ENCODE measurements around the gene PRKCA.
"Not testable (repeated sequence)": the region's sequence is repeated elsewhere in the genome, so short reads cannot be mapped to it uniquely, and the experiment has no call there.

The PRKCA gene

DNA sequence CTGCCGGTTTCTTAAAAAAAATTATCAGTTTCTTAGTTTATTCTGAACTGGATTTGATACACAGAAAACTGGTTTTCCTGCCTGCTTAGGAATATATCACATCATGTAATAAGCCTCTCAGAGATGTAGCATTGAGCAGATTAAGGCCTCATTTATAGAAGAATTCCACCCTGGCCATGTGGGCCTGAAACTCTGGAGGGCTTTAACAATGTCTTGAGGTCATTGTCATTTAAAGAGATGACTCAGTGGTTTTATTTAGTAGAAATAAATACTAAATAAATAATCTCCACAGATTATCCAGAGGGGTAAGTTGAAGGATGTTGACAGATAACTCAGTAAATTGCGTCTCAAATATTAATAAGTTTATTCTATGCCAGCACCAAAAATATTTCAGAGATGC lies 56.9 kb downstream of the PRKCA start:
- TF ChIP-seq, protein P1, sequence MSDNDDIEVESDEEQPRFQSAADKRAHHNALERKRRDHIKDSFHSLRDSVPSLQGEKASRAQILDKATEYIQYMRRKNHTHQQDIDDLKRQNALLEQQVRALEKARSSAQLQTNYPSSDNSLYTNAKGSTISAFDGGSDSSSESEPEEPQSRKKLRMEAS (IDR thresholded peaks at IDR 0.05; ENCODE audit: low read depth, low read length) = no peak
- no peak for TF ChIP-seq POLR2A (IDR thresholded peaks at IDR 0.05; ENCODE audit: extremely low read depth, insufficient read length)
- no peak for DNase-seq (ENCODE audit: low read depth)
- H3K4me3 ChIP-seq (ENCODE audit: low read depth, low read length) = no peak overlapping the region

- not testable (repeated sequence) for DNase-seq (ENCODE audit: low read depth); H3K4me3 ChIP-seq (ENCODE audit: low read depth, low read length)
These were observed 58.6 kb downstream of the PRKCA start for GRCh38 chr17:66360961-66361565.

DNA sequence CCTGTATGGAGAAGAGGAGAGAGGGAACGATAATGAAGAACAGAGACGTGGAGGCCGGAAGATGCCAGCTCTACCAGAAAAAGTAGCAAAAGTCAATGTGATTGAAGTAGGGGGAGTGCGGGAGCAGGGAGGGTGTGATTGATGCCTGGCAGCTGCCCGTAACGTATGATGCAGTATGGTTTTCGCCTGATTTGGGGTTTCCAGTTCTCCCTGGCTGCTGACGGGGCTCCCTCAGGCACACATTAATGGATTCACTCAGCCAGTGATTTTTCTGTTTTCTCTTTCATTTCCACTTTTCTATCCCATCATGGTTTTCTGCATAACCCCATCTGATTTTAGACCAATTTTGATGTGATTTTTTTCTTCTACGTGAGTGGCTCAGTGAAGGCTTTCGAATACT lies 62.1 kb downstream of the PRKCA start:
- TF ChIP-seq, protein P2, sequence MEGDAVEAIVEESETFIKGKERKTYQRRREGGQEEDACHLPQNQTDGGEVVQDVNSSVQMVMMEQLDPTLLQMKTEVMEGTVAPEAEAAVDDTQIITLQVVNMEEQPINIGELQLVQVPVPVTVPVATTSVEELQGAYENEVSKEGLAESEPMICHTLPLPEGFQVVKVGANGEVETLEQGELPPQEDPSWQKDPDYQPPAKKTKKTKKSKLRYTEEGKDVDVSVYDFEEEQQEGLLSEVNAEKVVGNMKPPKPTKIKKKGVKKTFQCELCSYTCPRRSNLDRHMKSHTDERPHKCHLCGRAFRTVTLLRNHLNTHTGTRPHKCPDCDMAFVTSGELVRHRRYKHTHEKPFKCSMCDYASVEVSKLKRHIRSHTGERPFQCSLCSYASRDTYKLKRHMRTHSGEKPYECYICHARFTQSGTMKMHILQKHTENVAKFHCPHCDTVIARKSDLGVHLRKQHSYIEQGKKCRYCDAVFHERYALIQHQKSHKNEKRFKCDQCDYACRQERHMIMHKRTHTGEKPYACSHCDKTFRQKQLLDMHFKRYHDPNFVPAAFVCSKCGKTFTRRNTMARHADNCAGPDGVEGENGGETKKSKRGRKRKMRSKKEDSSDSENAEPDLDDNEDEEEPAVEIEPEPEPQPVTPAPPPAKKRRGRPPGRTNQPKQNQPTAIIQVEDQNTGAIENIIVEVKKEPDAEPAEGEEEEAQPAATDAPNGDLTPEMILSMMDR (IDR thresholded peaks at IDR 0.05; ENCODE audit: low read depth, low read length) = no peak
- TF ChIP-seq, protein P1 (IDR thresholded peaks at IDR 0.05; ENCODE audit: low read depth, low read length) = no peak
- TF ChIP-seq MYC (IDR thresholded peaks at IDR 0.05; ENCODE audit: low read depth, low read length) (no peak), POLR2A (IDR thresholded peaks at IDR 0.05; ENCODE audit: extremely low read depth, insufficient read length) (no peak)
- H3K4me3 ChIP-seq (ENCODE audit: low read depth, low read length) = no peak overlapping the region
- no peak for DNase-seq (ENCODE audit: low read depth)

- DNase-seq (ENCODE audit: low read depth) = no peak
- no peak overlapping the region for H3K4me3 ChIP-seq (ENCODE audit: low read depth, low read length)
- TF ChIP-seq MYC (IDR thresholded peaks at IDR 0.05; ENCODE audit: low read depth, low read length) = no peak
- TF ChIP-seq, protein P1 (IDR thresholded peaks at IDR 0.05; ENCODE audit: low read depth, low read length) = no peak
- no peak for TF ChIP-seq POLR2A (IDR thresholded peaks at IDR 0.05; ENCODE audit: extremely low read depth, insufficient read length)
These were observed 62.6 kb downstream of the PRKCA start for GRCh38 chr17:66364990-66365490.

- no peak overlapping the region for H3K4me3 ChIP-seq (ENCODE audit: low read depth, low read length)
- TF ChIP-seq MYC (IDR thresholded peaks at IDR 0.05; ENCODE audit: low read depth, low read length) (no peak), POLR2A (IDR thresholded peaks at IDR 0.05; ENCODE audit: extremely low read depth, insufficient read length) (no peak)
- TF ChIP-seq, protein P1 (IDR thresholded peaks at IDR 0.05; ENCODE audit: low read depth, low read length) = no peak
- TF ChIP-seq, protein P2 (IDR thresholded peaks at IDR 0.05; ENCODE audit: low read depth, low read length) = no peak
- no peak for DNase-seq (ENCODE audit: low read depth)
These were observed 63.5 kb downstream of the PRKCA start for GRCh38 chr17:66365903-66366302.

DNA sequence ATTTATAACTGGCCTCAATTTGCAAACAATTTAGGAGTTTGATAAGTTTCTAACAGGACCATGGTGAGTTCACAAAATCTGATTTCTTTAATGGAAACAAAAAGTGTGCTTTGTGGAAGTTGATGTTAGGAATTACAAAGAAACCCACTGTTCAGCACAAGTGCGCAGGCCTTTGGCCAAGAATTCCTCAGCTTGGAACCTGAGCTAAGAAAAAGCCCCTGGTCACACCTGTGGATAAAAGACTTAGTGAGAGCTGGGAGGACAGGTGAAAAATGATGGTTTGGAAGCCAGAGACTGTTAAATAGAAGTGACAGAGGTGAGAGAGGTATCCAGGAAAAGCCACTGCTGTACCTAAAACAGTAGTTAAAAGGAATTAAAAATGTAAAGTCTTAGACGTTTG lies 64.7 kb downstream of the PRKCA start:
- H3K4me3 ChIP-seq (ENCODE audit: low read depth, low read length) = no peak overlapping the region
- no peak for DNase-seq (ENCODE audit: low read depth)
- TF ChIP-seq, protein P1 (IDR thresholded peaks at IDR 0.05; ENCODE audit: low read depth, low read length) = no peak
- no peak for TF ChIP-seq POLR2A (IDR thresholded peaks at IDR 0.05; ENCODE audit: extremely low read depth, insufficient read length)
- TF ChIP-seq, protein P2 (IDR thresholded peaks at IDR 0.05; ENCODE audit: low read depth, low read length) = no peak
- no peak for TF ChIP-seq MYC (IDR thresholded peaks at IDR 0.05; ENCODE audit: low read depth, low read length)

DNA sequence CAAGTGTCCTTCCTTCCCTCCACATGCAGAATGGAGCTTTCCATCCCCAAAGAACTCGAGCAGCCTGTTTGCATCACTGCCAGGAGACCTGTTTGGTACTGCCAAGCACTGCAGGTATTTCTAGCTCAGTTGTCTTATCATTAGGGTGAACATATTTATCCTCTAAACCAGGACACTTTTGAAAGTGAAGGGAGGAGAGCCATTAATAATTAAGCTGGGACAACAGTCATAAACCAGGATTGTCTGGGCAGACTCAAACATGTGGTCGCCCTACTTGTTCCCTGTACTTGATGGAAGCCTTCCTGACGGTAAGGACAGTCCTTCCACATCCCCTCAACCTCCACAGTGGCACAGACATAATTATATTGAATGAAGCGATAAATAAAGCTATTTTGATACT lies 67.4 kb downstream of the PRKCA start:
- TF ChIP-seq POLR2A (IDR thresholded peaks at IDR 0.05; ENCODE audit: extremely low read depth, insufficient read length) (no peak), MYC (IDR thresholded peaks at IDR 0.05; ENCODE audit: low read depth, low read length) (no peak)
- TF ChIP-seq, protein P2 (IDR thresholded peaks at IDR 0.05; ENCODE audit: low read depth, low read length) = no peak
- TF ChIP-seq, protein P1 (IDR thresholded peaks at IDR 0.05; ENCODE audit: low read depth, low read length) = no peak
- H3K4me3 ChIP-seq (ENCODE audit: low read depth, low read length) = no peak overlapping the region
- DNase-seq (ENCODE audit: low read depth) = no peak

All from NB4 (cell line).